CD4-positive, alpha-beta T cell treated with Interleukin-17A for 4 hours (primary cell): ENCODE data around the gene ZNF678.
"Not testable (repeated sequence)": the region's sequence is repeated elsewhere in the genome, so short reads cannot be mapped to it uniquely, and the experiment has no call there.

Experiments
- DNase-seq: peaks from one replicate; pipeline ENCODE4 v3.0.0-alpha.2; 2020; ENCODE audit warnings: mixed read lengths

The ZNF678 gene

GRCh38 chr1:227563324-227564201 lies at the start of gene ZNF678:
Gene ZNF678, plus strand, starts transcription at chr1:227563556. Its CDS starts 87,436 bp downstream, at chr1:227650992.
- DNase-seq = peak; percentile 84

GRCh38 chr1:227518876-227519275 lies 44.5 kb upstream of the ZNF678 start:
- no peak for DNase-seq

GRCh38 chr1:227521782-227522181 lies 41.6 kb upstream of the ZNF678 start:
- no peak for DNase-seq

- DNase-seq = no peak
Measured at GRCh38 chr1:227526524-227526923, 36.8 kb upstream of the ZNF678 start.

GRCh38 chr1:227532019-227532619 lies 31.2 kb upstream of the ZNF678 start:
- no peak for DNase-seq

GRCh38 chr1:227540170-227541098 lies 22.9 kb upstream of the ZNF678 start:
- no peak for DNase-seq

- DNase-seq = no peak
Measured at GRCh38 chr1:227541129-227541528, 22.2 kb upstream of the ZNF678 start.

GRCh38 chr1:227541796-227542152 lies 21.6 kb upstream of the ZNF678 start:
- DNase-seq = no peak

- peak; percentile 93 for DNase-seq
Measured at GRCh38 chr1:227542153-227543120, 20.9 kb upstream of the ZNF678 start.

GRCh38 chr1:227543283-227544066 lies 19.9 kb upstream of the ZNF678 start:
- no peak for DNase-seq

- no peak for DNase-seq
Measured at GRCh38 chr1:227544067-227545050, 19.0 kb upstream of the ZNF678 start.

GRCh38 chr1:227545361-227545760 lies 18.0 kb upstream of the ZNF678 start:
- DNase-seq = no peak

- no peak for DNase-seq
Measured at GRCh38 chr1:227546059-227546458, 17.3 kb upstream of the ZNF678 start.

GRCh38 chr1:227546598-227547309 lies 16.6 kb upstream of the ZNF678 start:
- no peak for DNase-seq

- DNase-seq = no peak
Measured at GRCh38 chr1:227547310-227548118, 15.8 kb upstream of the ZNF678 start.

GRCh38 chr1:227548119-227548397 lies 15.3 kb upstream of the ZNF678 start:
- DNase-seq = no peak

GRCh38 chr1:227548448-227548847 lies 14.9 kb upstream of the ZNF678 start:
- no peak for DNase-seq

- no peak for DNase-seq
Measured at GRCh38 chr1:227549892-227550291, 13.5 kb upstream of the ZNF678 start.

GRCh38 chr1:227551881-227552280 lies 11.5 kb upstream of the ZNF678 start:
- not testable (repeated sequence) for DNase-seq
